Activated T-helper 1 cell treated with Interleukin-2 at 50 U/mL for 16 hours (primary cell): ENCODE results near the gene ELF5.
A peak's percentile ranks its signal among the peaks of the same experiment; 100 is the strongest.

Experiments
- DNase-seq: peaks from one replicate; pipeline ENCODE4 v3.0.0-alpha.2; 2020; ENCODE audit warnings: low read depth

ELF5 gene

DNA sequence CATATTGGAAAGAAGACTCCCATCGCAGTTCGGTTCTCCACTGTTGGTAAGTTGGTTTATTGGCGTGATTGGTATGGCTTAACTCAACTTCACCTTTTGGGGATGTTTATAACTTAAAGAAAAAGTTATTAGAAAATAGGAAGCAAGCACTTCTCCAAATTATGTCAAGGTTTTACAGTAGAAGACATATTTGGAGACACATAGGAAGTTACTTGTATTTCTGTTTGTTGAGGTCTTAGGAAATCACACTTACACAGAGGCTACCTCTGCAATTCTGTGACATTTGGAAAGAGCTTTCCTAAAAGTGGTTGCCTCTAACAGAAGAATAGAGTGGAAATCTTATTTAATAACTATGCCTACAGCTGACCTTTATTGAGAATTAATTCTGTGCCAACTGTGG lies 62.5 kb downstream of the ELF5 start:
- DNase-seq, result no peak

GRCh38 chr11:34449013-34449412 lies 64.6 kb downstream of the ELF5 start:
- no peak for DNase-seq

DNA sequence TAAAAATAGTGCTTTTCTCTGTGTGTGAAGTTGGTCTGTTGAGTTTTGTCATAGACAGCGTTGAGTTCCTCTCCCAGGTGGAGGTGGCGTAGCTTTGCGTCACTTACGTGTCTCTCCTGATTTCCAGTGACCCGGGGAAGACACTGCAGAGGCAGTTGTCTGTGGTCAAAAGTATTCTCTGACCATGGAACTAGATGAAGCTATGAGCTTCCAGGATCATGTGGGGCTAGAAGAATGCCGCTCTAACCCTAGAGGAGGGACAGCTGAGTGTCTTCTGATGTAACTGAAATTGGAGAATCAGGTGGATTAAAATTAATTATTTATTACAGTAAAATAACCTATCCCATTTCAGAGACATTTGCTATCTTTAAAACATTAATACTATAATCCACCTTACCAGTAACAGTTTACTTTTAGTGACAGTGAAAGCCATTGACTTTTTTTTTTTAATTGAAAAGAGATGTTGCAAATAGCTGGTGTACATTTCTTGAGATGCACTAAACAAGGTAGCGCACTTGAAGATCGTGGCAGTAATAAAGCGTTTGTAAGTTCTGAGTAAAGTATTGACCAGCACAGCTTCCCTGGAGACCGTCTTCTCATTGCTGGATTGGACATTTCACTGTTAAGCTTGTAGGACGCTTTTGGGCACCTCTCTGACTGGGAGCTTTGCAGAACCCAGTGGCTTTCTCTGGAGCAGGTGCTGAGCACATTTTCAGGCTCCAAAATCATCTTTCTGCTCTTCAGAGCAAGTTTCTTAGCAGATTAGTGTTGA lies 65.2 kb downstream of the ELF5 start:
- DNase-seq, result no peak

DNA sequence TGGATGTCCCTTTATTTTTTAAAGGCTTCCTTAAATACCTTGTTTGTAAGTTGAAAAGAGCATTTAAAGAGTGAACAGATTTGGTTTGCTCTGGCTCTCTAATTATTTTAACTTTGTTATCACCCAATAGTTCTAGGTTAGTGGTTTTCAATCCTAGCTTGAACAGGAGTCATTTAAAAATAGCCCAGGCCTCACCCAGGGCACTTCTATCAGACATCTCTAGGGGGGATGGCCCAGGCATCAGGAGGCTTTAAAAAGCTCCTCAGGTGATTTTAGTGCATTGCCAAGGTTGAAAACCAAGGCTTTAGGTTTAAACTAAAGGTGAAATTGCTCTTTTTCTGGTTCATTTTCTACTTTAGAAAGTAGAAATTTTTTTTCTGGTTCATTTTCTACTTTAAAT lies 66.5 kb downstream of the ELF5 start:
- no peak for DNase-seq

DNA sequence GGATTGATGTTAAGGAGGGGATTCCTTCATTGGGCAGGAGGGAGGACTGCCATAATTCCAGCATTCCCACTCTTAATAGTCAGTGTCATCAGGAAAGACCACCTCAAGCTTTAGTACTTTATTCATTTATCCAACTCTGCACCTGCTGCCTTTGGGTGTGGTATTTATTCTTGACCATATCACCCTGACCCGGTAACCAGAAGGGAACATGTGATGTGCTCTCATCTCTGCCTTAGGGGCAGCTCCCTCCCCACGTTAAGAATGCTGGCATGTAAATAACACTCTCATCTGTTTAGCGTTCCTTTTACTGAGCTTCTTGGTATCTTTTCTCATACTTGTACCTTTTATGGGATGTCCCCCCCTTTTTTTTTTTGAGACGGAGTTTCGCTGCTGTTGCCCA lies 67.2 kb downstream of the ELF5 start:
- DNase-seq, result no peak

GRCh38 chr11:34445956-34446355 lies 67.6 kb downstream of the ELF5 start:
- no peak for DNase-seq

DNA sequence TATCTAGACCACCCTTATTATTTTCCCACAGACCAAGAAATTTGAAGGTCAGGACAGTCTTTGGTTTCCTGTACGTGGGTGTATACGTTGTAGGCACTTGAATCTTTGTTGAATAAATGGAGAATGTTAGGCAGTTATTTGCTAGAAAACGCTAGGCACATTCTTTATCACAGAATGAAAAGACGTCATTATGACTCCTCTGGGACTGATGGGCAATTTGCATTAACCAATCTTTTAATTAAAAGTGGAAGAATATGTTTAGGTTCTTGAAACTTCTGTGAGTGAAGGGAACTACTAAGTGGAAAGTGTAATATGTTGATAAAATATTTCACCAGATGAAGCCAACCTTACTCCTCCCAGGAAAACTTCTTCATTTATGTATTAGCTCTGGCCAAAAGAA lies 69.2 kb downstream of the ELF5 start:
- no peak for DNase-seq

- no peak for DNase-seq
Measured at GRCh38 chr11:34443136-34443535, 70.5 kb downstream of the ELF5 start.

DNA sequence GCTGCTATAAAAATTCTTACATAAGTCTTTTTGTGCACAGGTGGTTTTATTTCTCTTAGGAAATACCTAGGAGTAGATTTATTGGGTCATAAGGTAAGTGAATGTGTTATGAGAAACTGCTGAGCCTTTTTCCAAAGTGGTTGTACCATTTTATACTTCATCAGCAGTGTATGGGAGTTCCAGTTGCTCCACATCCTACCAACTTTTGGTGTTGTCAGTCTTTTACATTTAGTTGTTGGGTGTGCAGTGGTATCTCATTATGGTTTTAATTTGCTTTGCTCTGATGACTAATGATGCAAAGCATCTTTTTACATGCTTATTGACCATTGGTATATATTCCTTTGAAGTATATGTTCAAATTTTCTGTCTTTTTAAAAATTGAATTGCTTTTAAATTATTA lies 71.8 kb downstream of the ELF5 start:
- DNase-seq, result no peak

GRCh38 chr11:34439610-34440198 lies 73.9 kb downstream of the ELF5 start:
- no peak for DNase-seq

DNA sequence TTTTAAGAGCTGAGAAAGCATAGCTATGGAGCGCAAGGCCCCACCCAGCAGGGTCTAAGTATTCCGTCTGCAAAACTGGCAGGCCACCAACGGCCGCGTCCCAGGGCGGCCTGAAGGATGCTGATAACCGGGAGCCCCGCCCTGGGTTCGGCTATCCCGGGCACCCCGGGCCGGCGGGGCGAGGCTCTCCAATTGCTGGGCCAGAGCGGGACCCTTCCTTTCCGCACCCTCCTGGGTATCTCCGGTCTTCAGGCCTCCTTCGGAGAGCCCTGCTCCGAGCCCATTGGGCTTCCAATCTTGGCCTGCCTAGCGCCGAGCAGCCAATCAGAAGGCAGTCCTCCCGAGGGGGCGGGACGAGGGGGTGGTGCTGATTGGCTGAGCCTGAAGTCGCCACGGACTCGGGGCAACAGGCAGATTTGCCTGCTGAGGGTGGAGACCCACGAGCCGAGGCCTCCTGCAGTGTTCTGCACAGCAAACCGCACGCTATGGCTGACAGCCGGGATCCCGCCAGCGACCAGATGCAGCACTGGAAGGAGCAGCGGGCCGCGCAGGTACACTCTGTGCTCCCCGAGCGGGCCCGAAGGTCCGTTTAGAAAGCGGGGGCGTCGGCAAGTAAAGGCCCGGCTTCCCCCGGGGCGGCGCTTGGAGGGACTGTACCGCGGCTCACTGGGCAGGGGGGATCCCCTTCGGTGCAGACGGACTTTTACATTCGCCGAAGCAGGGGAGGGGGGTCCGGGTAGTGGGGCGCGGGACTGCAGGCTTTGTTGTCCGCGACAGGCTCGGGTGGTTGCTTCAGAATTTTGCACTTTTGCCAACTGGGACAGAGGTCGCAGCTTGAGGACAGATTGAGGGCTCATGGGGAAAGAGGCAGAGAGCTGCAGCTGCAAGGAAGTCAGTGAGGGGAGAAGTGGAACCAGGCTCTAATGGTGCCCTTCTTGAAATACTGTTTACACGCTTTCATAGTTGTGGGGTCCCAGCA lies 74.8 kb downstream of the ELF5 start, which contains the start of gene CAT:
CAT (plus strand) TSS at position 406 of the 979 bp plus-strand sequence; CDS start at position 486, 80 bp downstream.
- peak; percentile 94 for DNase-seq

DNA sequence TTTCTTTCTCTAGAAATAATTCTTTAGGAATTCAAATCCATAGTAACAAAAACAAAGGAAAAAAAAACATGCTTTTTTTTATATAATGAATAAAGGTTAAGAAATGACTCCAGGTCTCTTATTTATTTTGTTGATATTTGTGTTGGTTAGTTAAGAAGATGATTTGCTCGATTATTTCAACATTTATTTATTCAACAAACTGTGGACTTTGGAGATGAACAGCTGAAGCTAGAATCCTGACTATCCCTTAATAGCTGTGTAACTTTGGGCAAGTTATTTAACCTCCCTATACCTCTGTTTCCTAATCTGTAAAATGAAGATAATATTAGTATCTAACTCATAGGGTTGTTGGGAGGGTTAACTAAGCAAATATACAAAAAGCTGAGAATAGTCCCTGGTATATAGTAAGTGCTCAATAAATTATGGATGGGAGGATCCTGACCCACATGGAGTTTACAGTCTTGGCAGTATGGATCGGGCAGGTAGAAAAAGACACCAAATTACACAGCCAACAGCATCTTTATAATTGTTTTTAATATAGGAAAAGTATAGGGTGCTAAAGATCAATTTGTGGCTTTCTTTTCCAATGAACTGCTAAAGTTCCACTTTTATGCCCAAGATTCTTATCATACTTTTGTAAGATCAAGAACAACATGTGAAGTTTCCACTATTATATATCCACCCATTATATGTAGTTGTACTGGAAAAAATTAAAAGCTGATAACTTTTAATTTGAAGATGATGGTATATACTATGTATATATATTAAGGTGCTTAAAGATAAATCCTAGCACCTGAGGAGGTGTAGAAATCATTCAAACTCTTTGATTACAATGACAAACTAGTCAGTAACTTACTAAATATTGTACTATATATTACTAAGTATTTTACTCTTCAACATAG lies 76.1 kb downstream of the ELF5 start:
- no peak for DNase-seq

DNA sequence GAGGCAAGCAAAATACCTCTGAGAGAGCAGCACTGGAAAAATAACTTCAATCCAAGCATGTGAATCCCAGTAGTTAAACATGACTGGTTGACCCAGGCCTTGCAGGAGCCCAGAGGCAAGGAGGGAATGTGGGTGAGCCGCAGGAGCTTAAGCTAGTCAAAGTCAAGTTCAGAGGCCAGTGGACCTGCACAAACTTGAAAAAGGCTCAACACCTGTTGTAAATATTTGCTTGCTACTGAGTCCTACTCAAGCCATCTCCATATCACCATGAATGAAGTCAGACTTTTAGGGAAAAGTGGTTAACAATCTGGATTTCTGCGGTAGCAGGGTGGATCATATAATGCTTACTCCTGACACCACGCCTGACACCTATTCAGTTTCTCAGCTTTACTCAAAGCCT lies 79.7 kb downstream of the ELF5 start:
- no peak for DNase-seq

DNA sequence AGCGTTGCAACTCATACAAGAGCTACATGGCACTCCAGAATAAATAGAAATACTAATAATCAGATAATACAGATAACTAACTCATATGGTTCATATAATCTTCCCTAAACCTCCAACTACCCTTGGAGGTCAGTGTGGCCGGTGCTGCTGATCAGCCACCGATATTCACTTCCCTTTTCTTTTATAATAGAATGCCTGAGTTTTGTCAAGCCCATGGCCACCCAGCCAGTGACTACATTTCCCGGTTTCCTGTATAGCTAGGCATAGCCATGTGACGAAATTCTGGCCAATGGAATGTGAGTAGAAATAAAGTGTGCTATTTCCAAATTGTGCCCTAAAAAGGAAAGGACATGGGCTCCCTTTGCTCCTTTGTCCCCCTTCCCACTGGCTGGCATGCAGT lies 80.8 kb downstream of the ELF5 start:
- DNase-seq, result no peak

GRCh38 chr11:34431979-34432378 lies 81.6 kb downstream of the ELF5 start:
- DNase-seq, result no peak
